MG63 (cell line): ENCODE results near the gene ADAP1. TPM values are rescaled to one million over a fixed set of nuclear protein-coding genes. Genes with fewer than 3 reads are reported as not detected.
A peak's percentile ranks its signal among the peaks of the same experiment; 100 is the strongest.
"Not testable (repeated sequence)": the region's sequence is repeated elsewhere in the genome, so short reads cannot be mapped to it uniquely, and the experiment has no call there.

Source experiments
- DNase-seq: peaks from one replicate; pipeline ENCODE4 v3.0.0-alpha.2; 2020
- H3K27me3 ChIP-seq: fragments of 250-450 bp; sonication (Bioruptor Pico); 2 replicates; pipeline ENCODE4 v1.5.1; 2020; ENCODE audit warnings: mild to moderate bottlenecking, moderate library complexity
- H3K36me3 ChIP-seq: fragments of 250-450 bp; sonication (Bioruptor Pico); 2 replicates; pipeline ENCODE4 v1.5.1; 2020; ENCODE audit warnings: mild to moderate bottlenecking, moderate library complexity
- H3K4me3 ChIP-seq: fragments of 250-450 bp; sonication (Bioruptor Pico); 2 replicates; pipeline ENCODE4 v1.5.1; 2020; ENCODE audit warnings: mild to moderate bottlenecking, moderate library complexity
- H3K9me3 ChIP-seq: fragments of 250-450 bp; sonication (Bioruptor Pico); 2 replicates; pipeline ENCODE4 v1.5.1; 2020; ENCODE audit warnings: mild to moderate bottlenecking, moderate library complexity
- total RNA-seq: library from RNA; depleted of rRNA; stranded (reverse); fragments of >200 nt; shearing (Covaris generic); gene quantifications from 2 replicates; pipeline ENCODE4 v1.2.3, GENCODE V29; 2014; ENCODE audit warnings: low replicate concordance; rRNA removed

ADAP1 gene
- total RNA-seq = 7.6 and 9.6 TPM in 2 replicates

GRCh38 chr7:954330-955238 lies at the start of gene ADAP1:
Gene ADAP1, minus strand, starts transcription at chr7:954680. Its CDS starts 203 bp downstream, at chr7:954477.
- peak; percentile 46 for DNase-seq
- Histone ChIP-seq H3K4me3 (peak within 1 kb of the TSS; percentile 12; the same call in 1 of the 2 replicates), H3K36me3 (no peaks in the 10 kb centered on the region)

DNA sequence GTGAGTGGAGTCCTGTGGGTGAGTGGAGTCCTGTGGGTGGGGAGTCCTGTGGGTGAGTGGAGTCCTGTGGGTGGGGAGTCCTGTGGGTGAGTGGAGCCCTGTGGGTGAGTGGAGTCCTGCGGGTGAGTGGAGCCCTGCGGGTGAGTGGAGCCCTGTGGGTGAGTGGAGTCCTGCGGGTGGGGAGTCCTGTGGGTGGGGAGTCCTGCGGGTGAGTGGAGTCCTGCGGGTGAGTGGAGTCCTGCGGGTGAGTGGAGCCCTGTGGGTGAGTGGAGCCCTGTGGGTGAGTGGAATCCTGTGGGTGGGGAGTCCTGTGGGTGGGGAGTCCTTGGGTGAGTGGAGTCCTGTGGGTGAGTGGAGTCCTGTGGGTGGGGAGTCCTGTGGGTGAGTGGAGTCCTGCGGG lies 48.0 kb upstream of the ADAP1 start:
- not testable (repeated sequence) for H3K9me3 ChIP-seq, DNase-seq, H3K36me3 ChIP-seq, H3K27me3 ChIP-seq, H3K4me3 ChIP-seq

More at GRCh38 chr7:954330-955238, at the start of gene ADAP1:
- Histone ChIP-seq H3K27me3 (no peaks in the 10 kb centered on the region), H3K9me3 (no peaks in the 10 kb centered on the region)

DNA sequence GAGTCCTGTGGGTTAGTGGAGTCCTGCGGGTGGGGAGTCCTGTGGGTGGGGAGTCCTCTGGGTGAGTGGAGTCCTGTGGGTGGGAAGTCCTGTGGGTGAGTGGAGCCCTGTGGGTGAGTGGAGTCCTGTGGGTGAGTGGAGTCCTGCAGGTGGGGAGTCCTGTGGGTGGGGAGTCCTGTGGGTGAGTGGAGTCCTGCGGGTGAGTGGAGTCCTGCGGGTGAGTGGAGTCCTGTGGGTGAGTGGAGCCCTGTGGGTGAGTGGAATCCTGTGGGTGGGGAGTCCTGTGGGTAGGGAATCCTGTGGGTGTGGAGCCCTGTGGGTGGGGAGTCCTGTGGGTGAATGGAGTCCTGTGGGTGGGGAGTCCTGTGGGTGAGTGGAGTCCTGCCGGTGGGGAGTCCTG lies 47.5 kb upstream of the ADAP1 start:
- H3K27me3 ChIP-seq, H3K4me3 ChIP-seq, H3K36me3 ChIP-seq, H3K9me3 ChIP-seq, DNase-seq: not testable (repeated sequence)

DNA sequence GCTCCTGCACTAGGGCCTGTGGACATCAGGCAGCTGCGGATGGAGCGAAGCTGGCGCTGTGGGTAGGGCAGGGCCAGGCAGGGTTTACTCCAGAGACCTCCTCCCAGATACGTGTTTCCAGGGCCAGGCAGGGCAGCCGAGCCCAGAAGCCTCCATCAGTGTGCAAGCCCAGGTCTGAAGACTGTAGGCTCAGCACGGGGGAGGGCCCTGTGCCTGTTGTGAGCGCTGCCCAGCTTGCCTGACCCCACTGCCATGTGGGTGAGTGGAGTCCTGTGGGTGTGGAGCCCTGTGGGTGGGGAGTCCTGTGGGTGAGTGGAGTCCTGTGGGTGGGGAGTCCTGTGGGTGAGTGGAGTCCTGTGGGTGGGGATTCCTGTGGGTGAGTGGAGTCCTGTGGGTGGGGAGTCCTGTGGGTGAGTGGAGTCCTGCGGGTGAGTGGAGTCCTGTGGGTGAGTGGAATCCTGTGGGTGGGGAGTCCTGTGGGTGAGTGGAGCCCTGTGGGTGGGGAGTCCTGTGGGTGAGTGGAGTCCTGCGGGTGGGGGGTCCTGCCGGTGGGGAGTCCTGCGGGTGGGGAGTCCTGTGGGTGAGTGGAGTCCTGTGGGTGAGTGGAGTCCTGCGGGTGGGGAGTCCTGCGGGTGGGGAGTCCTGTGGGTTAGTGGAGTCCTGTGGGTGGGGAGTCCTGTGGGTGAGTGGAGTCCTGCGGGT lies 46.7 kb upstream of the ADAP1 start:
- not testable (repeated sequence) for H3K4me3 ChIP-seq, DNase-seq, H3K9me3 ChIP-seq, H3K36me3 ChIP-seq, H3K27me3 ChIP-seq

GRCh38 chr7:999941-1000935 lies 45.8 kb upstream of the ADAP1 start:
- Histone ChIP-seq H3K36me3 (no peaks in the 10 kb centered on the region; the same call in 1 of the 2 replicates), H3K9me3 (no peaks in the 10 kb centered on the region), H3K4me3 (no peak overlapping the region), H3K27me3 (no peaks in the 10 kb centered on the region)
- no peak for DNase-seq

DNA sequence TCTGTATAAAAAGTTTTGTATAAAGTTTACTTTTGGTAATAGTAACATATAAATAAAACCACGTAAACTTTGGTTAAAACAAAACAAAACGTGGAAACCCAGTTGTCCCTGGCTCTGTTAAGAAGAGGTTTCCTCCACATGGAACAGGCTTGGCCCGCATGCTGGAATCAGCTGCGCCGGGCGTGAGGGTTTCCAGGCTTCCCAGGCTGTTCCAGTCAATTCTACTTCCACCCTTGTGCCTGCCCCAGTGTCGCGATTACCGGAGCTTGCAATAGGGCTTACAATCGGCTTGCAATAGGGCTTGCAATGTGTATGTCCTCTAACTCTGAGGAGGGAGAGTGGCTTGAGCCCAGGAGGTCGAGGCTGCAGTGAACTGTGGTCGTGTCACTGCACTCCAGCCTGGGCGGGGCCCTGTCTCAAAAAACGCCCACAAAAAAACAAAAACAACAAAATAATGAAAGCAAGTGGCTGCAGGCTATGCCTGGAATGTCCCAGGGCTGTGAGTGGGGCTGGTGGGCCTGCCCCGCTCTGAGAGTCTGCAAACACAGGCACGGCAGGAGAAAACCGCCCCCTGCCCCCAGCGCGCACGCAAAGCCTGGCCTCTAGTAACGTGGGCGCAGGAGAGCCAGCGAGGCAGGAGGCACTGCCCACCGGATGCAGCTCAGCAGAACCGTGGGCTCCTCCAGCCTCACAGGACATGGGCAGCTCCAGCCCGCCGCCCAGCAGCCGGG lies 44.8 kb upstream of the ADAP1 start:
- DNase-seq = no peak
- Histone ChIP-seq H3K36me3 (no peaks in the 10 kb centered on the region; the same call in 1 of the 2 replicates), H3K9me3 (no peaks in the 10 kb centered on the region), H3K27me3 (no peaks in the 10 kb centered on the region), H3K4me3 (no peak overlapping the region)

DNA sequence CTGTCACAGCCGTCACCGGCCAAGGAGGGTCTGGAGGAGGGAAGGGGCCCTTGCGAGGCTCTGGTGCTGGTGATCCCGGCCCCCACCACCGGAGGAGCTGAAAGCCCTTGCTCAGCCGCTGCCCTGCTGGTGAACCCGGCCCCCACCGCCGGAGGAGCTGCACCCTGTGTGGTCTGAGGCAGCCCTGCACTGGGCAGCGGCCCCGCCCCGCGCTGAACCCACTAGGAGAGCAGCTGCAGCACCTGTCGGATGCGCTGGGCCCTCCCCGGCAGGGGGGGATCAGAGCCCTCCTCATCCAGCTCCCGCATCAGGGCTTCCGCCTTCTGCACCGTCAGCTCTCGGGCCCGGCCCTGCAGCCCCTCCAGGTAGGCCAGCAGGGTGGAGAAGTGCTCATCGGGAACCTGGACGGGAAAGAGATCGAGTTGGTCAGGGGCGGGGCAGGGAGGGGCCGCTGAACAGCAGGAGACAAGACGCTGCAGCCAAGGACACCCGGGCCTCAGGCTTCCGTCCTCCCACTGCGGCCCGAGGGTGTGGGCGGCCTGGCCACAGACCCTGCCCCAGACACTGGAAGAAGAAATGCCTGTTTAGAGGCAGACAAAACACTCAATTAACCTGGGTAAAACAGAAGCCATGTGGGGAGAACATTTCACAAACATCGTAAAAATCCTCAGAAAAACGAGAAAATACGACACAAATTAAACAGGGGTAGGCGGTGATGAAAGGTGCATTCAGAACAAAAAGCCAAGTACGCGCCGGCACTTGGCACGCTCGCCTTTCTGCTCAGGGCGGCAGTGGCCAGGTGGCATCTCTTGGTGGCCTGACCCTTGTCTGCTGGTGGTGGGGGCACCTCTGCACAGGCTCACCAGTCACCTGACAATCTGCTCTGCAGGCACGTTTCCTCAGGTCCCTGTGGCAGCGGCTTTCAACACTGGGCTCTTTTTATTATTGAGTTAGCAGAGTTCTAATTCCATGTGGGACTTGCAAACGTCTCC lies 43.2 kb upstream of the ADAP1 start:
- DNase-seq = no peak
- H3K36me3 ChIP-seq = no peaks in the 10 kb centered on the region; the same call in 1 of the 2 replicates
- no peak overlapping the region for H3K4me3 ChIP-seq
- no peaks in the 10 kb centered on the region for H3K9me3 ChIP-seq
- H3K27me3 ChIP-seq = no peaks in the 10 kb centered on the region

DNA sequence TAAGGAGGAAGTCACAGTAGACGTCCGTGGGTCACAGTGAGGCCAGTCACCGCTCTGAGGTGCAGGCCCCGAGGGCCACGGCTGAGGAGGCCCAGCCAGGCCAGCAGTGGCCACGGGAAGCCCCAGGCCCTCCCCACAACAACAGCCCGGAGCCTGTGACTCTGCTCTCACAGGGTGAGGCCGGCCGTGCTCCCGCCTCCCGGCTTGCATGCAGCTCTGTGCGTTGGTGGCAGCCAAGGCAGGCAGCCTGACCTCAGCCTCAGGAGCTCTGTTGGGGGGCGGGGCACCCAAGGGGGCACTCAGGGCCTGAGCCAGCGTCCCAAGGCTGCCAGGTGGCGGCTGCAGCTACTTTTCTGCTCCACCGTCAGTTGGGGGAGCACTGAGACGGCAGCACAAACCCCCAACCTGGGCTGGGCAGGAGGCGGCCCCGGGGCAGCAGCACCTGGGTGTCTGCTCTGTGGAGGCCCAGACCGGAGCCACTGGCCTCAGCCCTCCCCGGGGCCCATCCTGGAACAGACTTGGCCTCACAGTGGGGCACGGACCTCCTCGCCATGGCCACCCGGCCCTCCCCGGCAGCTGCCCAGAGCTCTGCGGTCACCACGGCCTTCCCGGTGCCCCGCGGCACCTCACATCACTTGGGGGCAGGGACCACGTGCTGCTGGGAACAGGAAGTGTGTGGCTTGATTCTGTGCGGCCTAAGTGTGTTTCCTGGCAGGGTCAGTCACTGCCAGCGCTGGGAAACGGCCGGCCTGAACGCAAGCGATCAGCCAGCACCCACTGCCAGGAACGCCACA lies 41.8 kb upstream of the ADAP1 start:
- Histone ChIP-seq H3K9me3 (no peaks in the 10 kb centered on the region), H3K4me3 (no peak overlapping the region), H3K27me3 (no peaks in the 10 kb centered on the region), H3K36me3 (no peaks in the 10 kb centered on the region; the same call in 1 of the 2 replicates)
- DNase-seq = no peak

GRCh38 chr7:995571-995970 lies 41.1 kb upstream of the ADAP1 start:
- no peaks in the 10 kb centered on the region for H3K27me3 ChIP-seq
- no peak overlapping the region for H3K4me3 ChIP-seq
- H3K9me3 ChIP-seq = no peaks in the 10 kb centered on the region
- DNase-seq = no peak
- H3K36me3 ChIP-seq = no peaks in the 10 kb centered on the region; the same call in 1 of the 2 replicates

- H3K36me3 ChIP-seq = no peaks in the 10 kb centered on the region; the same call in 1 of the 2 replicates
- H3K4me3 ChIP-seq = no peak overlapping the region
- no peaks in the 10 kb centered on the region for H3K9me3 ChIP-seq
- no peak for DNase-seq
- no peaks in the 10 kb centered on the region for H3K27me3 ChIP-seq
Measured at GRCh38 chr7:994592-995308, 40.3 kb upstream of the ADAP1 start.

GRCh38 chr7:992709-993607 lies 38.5 kb upstream of the ADAP1 start:
- Histone ChIP-seq H3K9me3 (no peaks in the 10 kb centered on the region), H3K4me3 (no peak overlapping the region), H3K36me3 (no peaks in the 10 kb centered on the region; the same call in 1 of the 2 replicates), H3K27me3 (no peaks in the 10 kb centered on the region)
- peak; percentile 95 for DNase-seq

- Histone ChIP-seq H3K9me3 (no peaks in the 10 kb centered on the region), H3K4me3 (no peak overlapping the region), H3K36me3 (no peaks in the 10 kb centered on the region; the same call in 1 of the 2 replicates), H3K27me3 (no peaks in the 10 kb centered on the region)
- no peak for DNase-seq
Measured at GRCh38 chr7:991729-992656, 37.5 kb upstream of the ADAP1 start.
